Prostate gland (tissue), 2 donors: ENCODE results near the gene EGR1. TPM values are rescaled to one million over a fixed set of nuclear protein-coding genes. Genes with fewer than 3 reads are reported as not detected.
A peak's percentile ranks its signal among the peaks of the same experiment; 100 is the strongest.

Experiments used
- DNase-seq: peaks from one replicate; pipeline ENCODE4 v3.0.0-alpha.2; 2019; ENCODE audit warnings: low spot score
- H3K27ac ChIP-seq, 2 donors: fragments of 200-600 bp; sonication (generic); 2 replicates each; pipeline ENCODE4 v1.5.1; 2017 to 2019
- H3K27me3 ChIP-seq: fragments of 200-600 bp; sonication (generic); replicated peaks from 2 replicates; pipeline ENCODE4 v1.5.1; 2019; ENCODE audit not compliant: insufficient read depth
- H3K36me3 ChIP-seq, 2 donors: fragments of 200-600 bp; sonication (generic); 1 replicate in 1 of 2; 2 replicates in 1 of 2; pipeline versions ENCODE4 v1.5.1 to v1.8.1; 2017 to 2019
- H3K4me1 ChIP-seq: fragments of 200-600 bp; sonication (generic); replicated peaks from 2 replicates; pipeline ENCODE4 v1.5.1; 2019
- H3K4me3 ChIP-seq, 2 donors: fragments of 200-600 bp; sonication (generic); 2 replicates each; pipeline ENCODE4 v1.5.1; 2017 to 2019
- H3K9me3 ChIP-seq: fragments of 200-600 bp; sonication (generic); 2 replicates; pipeline ENCODE4 v1.5.1; 2017
- CTCF ChIP-seq, 4 experiments: fragments of 200-600 bp in 2 of 4; fragments of 450-650 bp in 2 of 4; sonication (generic) in 2 of 4; IDR thresholded peaks; 1 replicate in 3 of 4; 2 replicates in 1 of 4; pipeline ENCODE4 v1.5.1; 2016 to 2019; ENCODE audit warnings: antibody characterized with exemption in 4 of 4, mild to moderate bottlenecking in 2 of 4, moderate library complexity in 2 of 4
- POLR2A ChIP-seq: fragments of 450-650 bp; IDR thresholded peaks from one replicate; pipeline ENCODE4 v1.6.1; 2016; ENCODE audit warnings: antibody characterized with exemption, mild to moderate bottlenecking
- POLR2AphosphoS5 ChIP-seq: sonication (generic); formaldehyde crosslinking; IDR thresholded peaks from one replicate; pipeline ENCODE4 v1.6.1; 2017; ENCODE audit warnings: antibody characterized with exemption
- WGBS: methylation state at CpG from one replicate; pipeline ENCODE4 v1.1.5; 2018; 5-methylcytosine and 5-hydroxymethylcytosine counted together
- intact Hi-C: fragments of 100-400 bp; cut with DNase I; formaldehyde crosslinking; loops from one replicate; pipeline ENCODE4 v1.14.2; 2022
- total RNA-seq, 2 donors: library from RNA; depleted of rRNA; stranded (reverse); fragments of >200 nt; gene quantifications; one replicate each; pipeline ENCODE4 v1.1.0, GENCODE V29; 2016

The EGR1 gene
- total RNA-seq, 2 donors from 2014 or later = 12.2 to 19.5 TPM

GRCh38 chr5:138492560-138493045, 27.3 kb downstream of the EGR1 start:
- peak overlapping the region; percentile 43 to 48 for H3K4me3 ChIP-seq
- H3K36me3 ChIP-seq = no peaks in the 10 kb centered on the region
- H3K27ac ChIP-seq = peak overlapping the region; percentile 78 to 79
- H3K9me3 ChIP-seq = no peaks in the 10 kb centered on the region
- intact Hi-C loops = no loop called here
- H3K4me1 ChIP-seq = no peaks in the 10 kb centered on the region
- 15% methylated on average over 10 of the region's 10 CpGs for WGBS
- no peak for DNase-seq
- no peaks in the 10 kb centered on the region for H3K27me3 ChIP-seq
- TF ChIP-seq CTCF (IDR thresholded peaks at IDR 0.05) (no peak), POLR2A (no peak), POLR2AphosphoS5 (no peak)

GRCh38 chr5:138495351-138495750, 30.1 kb downstream of the EGR1 start:
- H3K4me3 ChIP-seq = no peak overlapping the region
- DNase-seq = no peak
- no peak overlapping the region for H3K27ac ChIP-seq
- WGBS = 82% methylated on average over 7 of the region's 7 CpGs
- no peaks in the 10 kb centered on the region for H3K36me3 ChIP-seq
- intact Hi-C loops = no loop called here
- no peaks in the 10 kb centered on the region for H3K27me3 ChIP-seq
- H3K4me1 ChIP-seq = no peaks in the 10 kb centered on the region
- no peak for TF ChIP-seq CTCF (IDR thresholded peaks at IDR 0.05)
- TF ChIP-seq POLR2AphosphoS5 = no peak
- no peak for TF ChIP-seq POLR2A
- H3K9me3 ChIP-seq = no peaks in the 10 kb centered on the region

DNA sequence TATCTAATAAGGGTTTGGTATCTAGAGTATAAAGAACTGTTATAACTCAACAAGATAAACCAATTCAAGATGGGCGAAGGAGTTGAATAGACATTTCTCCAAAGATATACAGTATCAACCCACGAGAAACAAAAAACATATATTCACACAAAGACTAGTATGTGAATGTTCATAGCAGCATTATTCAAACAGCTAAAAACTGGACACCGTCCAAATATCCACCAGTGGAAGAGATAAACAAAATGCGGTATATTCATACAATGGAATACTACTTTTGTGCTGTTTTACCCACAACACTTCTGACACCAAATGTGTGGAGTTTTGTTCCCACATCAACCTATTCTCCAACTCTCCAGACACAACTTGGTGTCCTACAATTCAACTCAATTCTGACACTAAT, 33.1 kb downstream of the EGR1 start:
- WGBS = 63% methylated on average over 4 of the region's 4 CpGs
- no peak for TF ChIP-seq POLR2AphosphoS5
- TF ChIP-seq CTCF (IDR thresholded peaks at IDR 0.05) = no peak
- no peak for TF ChIP-seq POLR2A
- intact Hi-C loops = no loop called here

DNA sequence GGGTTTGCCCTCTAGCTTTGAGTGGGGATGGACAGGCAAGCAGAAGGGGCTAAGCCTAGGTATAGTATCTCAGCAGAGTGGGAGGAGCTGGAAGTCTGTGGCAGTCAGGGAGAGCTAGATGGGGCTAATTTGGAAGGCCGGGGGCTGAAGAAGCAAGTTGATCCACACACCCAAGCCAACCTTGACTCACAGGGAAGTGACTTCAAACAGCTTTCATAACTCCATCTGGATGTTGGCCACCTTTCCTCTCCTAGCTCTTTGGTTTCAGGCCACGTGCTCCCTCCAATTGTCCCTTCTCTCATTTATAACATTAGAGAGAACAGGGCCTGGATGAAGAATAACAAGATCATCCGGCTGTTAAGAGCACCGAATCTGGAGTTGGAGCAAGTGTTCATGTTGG, 36.8 kb downstream of the EGR1 start:
- 32% methylated on average over 4 of the region's 4 CpGs for WGBS
- H3K4me1 ChIP-seq = peaks cover 14% of the 10 kb centered on the region
- H3K9me3 ChIP-seq = no peaks in the 10 kb centered on the region
- intact Hi-C loops = loop anchor here (10.0 kb wide), 1 partner anchor 277 kb away; no protein-coding TSS in a partner anchor
- H3K4me3 ChIP-seq = no peak overlapping the region
- H3K27ac ChIP-seq = peak overlapping the region in 1 of 2 donors; percentile 26
- no peaks in the 10 kb centered on the region for H3K36me3 ChIP-seq
- H3K27me3 ChIP-seq = no peaks in the 10 kb centered on the region
- no peak for TF ChIP-seq POLR2AphosphoS5
- no peak for TF ChIP-seq POLR2A
- TF ChIP-seq CTCF (IDR thresholded peaks at IDR 0.05) = no peak
- DNase-seq = peak; percentile 59

More for the DNA sequence above, 33.1 kb downstream of the EGR1 start:
- no peaks in the 10 kb centered on the region for H3K4me1 ChIP-seq
- H3K9me3 ChIP-seq = no peaks in the 10 kb centered on the region
- no peak overlapping the region for H3K4me3 ChIP-seq
- H3K27me3 ChIP-seq = no peaks in the 10 kb centered on the region
- no peaks in the 10 kb centered on the region for H3K36me3 ChIP-seq
- no peak overlapping the region for H3K27ac ChIP-seq
- DNase-seq = no peak

DNA sequence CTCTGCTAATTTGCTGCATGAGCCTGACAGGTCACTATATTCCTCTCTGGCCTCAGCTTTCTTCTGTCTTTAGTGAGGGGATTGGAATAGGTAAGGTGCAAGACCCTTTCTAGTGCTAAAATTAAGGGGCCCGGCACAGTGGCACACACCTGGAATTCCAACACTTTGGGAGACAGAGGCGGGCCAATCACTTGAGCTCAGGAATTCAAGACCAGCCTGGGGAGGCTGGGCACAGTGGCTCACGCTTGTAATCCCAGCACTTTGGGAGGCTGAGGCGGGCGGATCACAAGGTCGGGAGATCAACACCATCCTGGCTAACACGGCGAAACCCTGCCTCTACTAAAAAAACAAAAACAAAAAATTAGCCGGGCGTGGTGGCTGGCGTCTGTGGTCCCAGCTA, 37.2 kb downstream of the EGR1 start:
- TF ChIP-seq CTCF (IDR thresholded peaks at IDR 0.05) = no peak
- TF ChIP-seq POLR2AphosphoS5 = no peak
- no peak for TF ChIP-seq POLR2A
- 69% methylated on average over 11 of the region's 11 CpGs for WGBS
- intact Hi-C loops = loop anchor here (10.0 kb wide), 1 partner anchor 278 kb away; no protein-coding TSS in a partner anchor
- Histone ChIP-seq H3K4me3 (no peak overlapping the region), H3K9me3 (no peaks in the 10 kb centered on the region), H3K36me3 (no peaks in the 10 kb centered on the region), H3K27ac (no peak overlapping the region), H3K4me1 (peaks cover 14% of the 10 kb centered on the region), H3K27me3 (no peaks in the 10 kb centered on the region)
- no peak for DNase-seq
